Naive thymus-derived CD4-positive, alpha-beta T cell (primary cell): ENCODE data around the gene SPO11. TPM values are rescaled to one million over a fixed set of nuclear protein-coding genes. Genes with fewer than 3 reads are reported as not detected.

Source experiments
- ATAC-seq: fragments of 150-1000 bp; cut with Tn5 transposase; 2 replicates; pipeline ENCODE4 v1.10.0; 2021; ENCODE audit warnings: mild to moderate bottlenecking, moderate library complexity
- CTCF ChIA-PET: fragments of 350-600 bp; sonication (Branson Sonifier 250); formaldehyde crosslinking; loops from one replicate; lab custom pipeline; 2021; ENCODE audit warnings: antibody characterized with exemption; lab: Charles Lee
- POLR2A ChIA-PET: fragments of 350-600 bp; sonication (Branson Sonifier 250); formaldehyde crosslinking; loops from one replicate; lab custom pipeline; 2021; ENCODE audit warnings: antibody characterized with exemption, inconsistent platforms; lab: Charles Lee
- DNase-seq, 9 donors: peaks; one replicate each; pipeline versions ENCODE4 v3.0.0 to v3.0.0-alpha.2; 2020 to 2022; ENCODE audit warnings: mixed read lengths in 1 of 9
- H3K27ac ChIP-seq: one replicate; pipeline ENCODE4 v1.7.0; 2013; ENCODE audit warnings: mild to moderate bottlenecking, low read depth, low read length, moderate library complexity
- H3K27me3 ChIP-seq, 2 donors: one replicate each; pipeline ENCODE4 v1.7.0; 2013; ENCODE audit warnings: low read length in 2 of 2, mild to moderate bottlenecking in 2 of 2, moderate library complexity in 2 of 2; ENCODE audit not compliant: control insufficient read depth in 2 of 2, insufficient read depth in 2 of 2
- H3K36me3 ChIP-seq, 3 experiments: 1 replicate in 2 of 3; 2 replicates in 1 of 3; pipeline ENCODE4 v1.7.0; 2013; ENCODE audit warnings: low read length in 3 of 3, mild to moderate bottlenecking in 3 of 3, moderate library complexity in 1 of 3; ENCODE audit not compliant: insufficient read depth in 3 of 3, control insufficient read depth in 2 of 3
- H3K4me1 ChIP-seq, 2 donors: one replicate each; pipeline ENCODE4 v1.7.0; 2013; ENCODE audit warnings: low read length in 2 of 2, mild to moderate bottlenecking in 2 of 2, moderate library complexity in 1 of 2; ENCODE audit not compliant: control insufficient read depth in 2 of 2, insufficient read depth in 2 of 2
- H3K4me3 ChIP-seq: 2 replicates; pipeline ENCODE4 v1.7.0; 2013; ENCODE audit warnings: mild to moderate bottlenecking, low read length
- H3K9me3 ChIP-seq, 3 experiments: 1 replicate in 2 of 3; 2 replicates in 1 of 3; pipeline ENCODE4 v1.7.0; 2013; ENCODE audit warnings: low read length in 3 of 3; ENCODE audit not compliant: control insufficient read depth in 2 of 3
- H3K27ac Mint-ChIP-seq, 9 donors: one replicate each; pipeline ENCODE4 v1.8.0; 2020 to 2022; ENCODE audit warnings: mixed read lengths in 9 of 9, mild to moderate bottlenecking in 8 of 9, moderate library complexity in 5 of 9, inconsistent platforms in 2 of 9
- H3K27me3 Mint-ChIP-seq, 5 donors: one replicate each; pipeline ENCODE4 v1.8.0; 2021 to 2022; ENCODE audit warnings: mixed read lengths in 5 of 5, mild to moderate bottlenecking in 1 of 5
- H3K36me3 Mint-ChIP-seq, 5 donors: one replicate each; pipeline ENCODE4 v1.8.0; 2020 to 2022; ENCODE audit warnings: mixed read lengths in 5 of 5, mild to moderate bottlenecking in 3 of 5, inconsistent platforms in 1 of 5
- H3K4me1 Mint-ChIP-seq, 7 donors: one replicate each; pipeline ENCODE4 v1.8.0; 2020 to 2022; ENCODE audit warnings: mixed read lengths in 7 of 7, mild to moderate bottlenecking in 3 of 7, inconsistent platforms in 1 of 7
- H3K4me3 Mint-ChIP-seq, 10 donors: one replicate each; pipeline ENCODE4 v1.8.0; 2020 to 2022; ENCODE audit warnings: mild to moderate bottlenecking in 10 of 10, mixed read lengths in 10 of 10, moderate library complexity in 6 of 10, inconsistent platforms in 2 of 10
- H3K9me3 Mint-ChIP-seq, 11 donors: one replicate each; pipeline ENCODE4 v1.8.0; 2020 to 2022; ENCODE audit warnings: mixed read lengths in 11 of 11, mild to moderate bottlenecking in 4 of 11, inconsistent platforms in 1 of 11, moderate library complexity in 1 of 11
- intact Hi-C, 2 donors: fragments of 100-400 bp; cut with micrococcal nuclease; formaldehyde crosslinking; loops; one replicate each; pipeline ENCODE4 v1.15.1; 2023
- polyA plus RNA-seq, 2 donors: library from polyadenylated mRNA; unstranded; fragments of 300-500 nt; fragmentation: Illumina TruSeq; gene quantifications; one replicate each; pipeline ENCODE4 v1.2.3, GENCODE V29; 2021
- total RNA-seq, 6 experiments: library from RNA in 5 of 6; stranded (reverse) in 5 of 6; gene quantifications; 1 replicate in 5 of 6; 2 replicates in 1 of 6; pipeline ENCODE4 v1.2.3 and lab custom pipeline; 2021 to 2026

SPO11 gene, protein sequence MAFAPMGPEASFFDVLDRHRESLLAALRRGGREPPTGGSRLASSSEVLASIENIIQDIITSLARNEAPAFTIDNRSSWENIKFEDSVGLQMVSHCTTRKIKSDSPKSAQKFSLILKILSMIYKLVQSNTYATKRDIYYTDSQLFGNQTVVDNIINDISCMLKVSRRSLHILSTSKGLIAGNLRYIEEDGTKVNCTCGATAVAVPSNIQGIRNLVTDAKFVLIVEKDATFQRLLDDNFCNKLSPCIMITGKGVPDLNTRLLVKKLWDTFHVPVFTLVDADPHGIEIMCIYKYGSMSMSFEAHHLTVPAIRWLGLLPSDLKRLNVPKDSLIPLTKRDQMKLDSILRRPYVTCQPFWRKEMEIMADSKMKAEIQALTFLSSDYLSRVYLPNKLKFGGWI
- total RNA-seq (not detected), polyA plus RNA-seq (not detected), total RNA-seq (lab: John Stamatoyannopoulos, UW) (not detected)

DNA sequence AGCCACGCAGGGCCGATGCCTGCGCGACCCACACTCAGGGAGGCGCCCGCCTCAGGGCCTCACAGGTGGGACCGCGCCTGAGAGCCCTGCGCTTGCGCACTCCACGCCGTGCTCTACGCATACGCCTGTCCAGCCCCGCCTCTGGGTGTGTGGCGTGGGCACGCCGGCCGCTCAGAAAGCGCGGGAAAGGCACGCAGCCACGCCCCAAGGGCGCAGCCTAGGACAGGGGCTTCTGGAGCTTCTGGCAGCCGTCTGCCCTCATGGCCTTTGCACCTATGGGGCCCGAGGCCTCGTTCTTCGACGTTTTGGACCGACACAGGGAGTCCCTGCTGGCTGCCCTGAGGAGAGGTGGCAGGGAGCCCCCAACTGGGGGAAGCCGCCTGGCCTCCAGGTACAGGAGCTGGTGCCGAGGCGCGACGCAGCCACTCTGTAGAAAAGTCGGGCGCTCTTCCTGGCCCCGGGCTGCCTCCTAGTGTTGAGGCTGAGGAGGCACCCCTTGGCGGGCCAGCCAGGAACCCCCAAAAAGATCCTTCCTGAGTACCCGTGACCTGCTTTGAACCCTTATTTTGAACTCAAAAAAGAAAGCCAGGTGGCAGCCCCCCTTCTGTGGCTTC, at the start of gene SPO11:
SPO11 (plus strand) TSS at position 196 of the 614 bp plus-strand sequence; CDS start at position 261, 65 bp downstream.
- Mint-ChIP-seq H3K27me3 (peaks cover 25 to 60% (median 38%) of the 10 kb centered on the region in 5 donors), H3K4me1 (no peaks in the 10 kb centered on the region), H3K36me3 (no peaks in the 10 kb centered on the region), H3K27ac (no peak within 1 kb of the TSS), H3K9me3 (peaks cover 0 to 6% (median 1%) of the 10 kb centered on the region in 11 donors), H3K4me3 (no peak within 1 kb of the TSS)
- Histone ChIP-seq H3K27ac (no peak within 1 kb of the TSS), H3K27me3 (no peaks in the 10 kb centered on the region), H3K4me1 (no peaks in the 10 kb centered on the region), H3K36me3 (no peaks in the 10 kb centered on the region), H3K4me3 (no peak within 1 kb of the TSS), H3K9me3 (peaks cover 0 to 6% (median 0%) of the 10 kb centered on the region in 3 experiments)
- ATAC-seq: no peak
- intact Hi-C loops: no loop called here
- ChIA-PET CTCF (no interaction called here), POLR2A (no interaction called here)
- no peak for DNase-seq

DNA sequence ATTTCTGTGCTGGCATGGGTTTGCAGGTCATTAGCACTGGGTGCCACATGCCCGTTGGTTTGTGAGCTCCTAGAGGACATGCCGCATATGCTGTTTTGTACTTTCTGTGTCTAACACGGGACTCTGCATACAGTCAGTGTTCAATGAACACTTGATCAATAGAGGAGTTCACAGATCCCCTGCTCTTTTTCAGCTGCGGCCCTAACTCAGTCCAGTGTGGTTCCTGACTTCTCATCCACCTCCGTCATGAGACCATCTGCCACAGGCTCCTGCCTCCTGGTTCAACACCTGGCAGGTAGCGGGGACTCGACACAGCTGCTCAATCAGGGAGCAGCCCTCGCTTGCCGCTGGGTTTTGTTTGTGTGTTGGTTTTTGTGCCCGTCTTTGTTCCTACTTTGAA, 49.4 kb upstream of the SPO11 start:
- ChIA-PET CTCF (no interaction called here), POLR2A (no interaction called here)
- Mint-ChIP-seq H3K9me3 (no peaks in the 10 kb centered on the region), H3K27me3 (peaks cover 26 to 47% (median 31%) of the 10 kb centered on the region in 5 donors), H3K27ac (no peak overlapping the region), H3K4me3 (no peak overlapping the region), H3K4me1 (no peaks in the 10 kb centered on the region), H3K36me3 (no peaks in the 10 kb centered on the region)
- ATAC-seq (no peak), DNase-seq (no peak)
- H3K27ac ChIP-seq: no peak overlapping the region
- no peaks in the 10 kb centered on the region for H3K4me1 ChIP-seq
- intact Hi-C loops: no loop called here
- H3K4me3 ChIP-seq: no peak overlapping the region
- H3K36me3 ChIP-seq: no peaks in the 10 kb centered on the region
- no peaks in the 10 kb centered on the region for H3K9me3 ChIP-seq
- H3K27me3 ChIP-seq: no peaks in the 10 kb centered on the region

DNA sequence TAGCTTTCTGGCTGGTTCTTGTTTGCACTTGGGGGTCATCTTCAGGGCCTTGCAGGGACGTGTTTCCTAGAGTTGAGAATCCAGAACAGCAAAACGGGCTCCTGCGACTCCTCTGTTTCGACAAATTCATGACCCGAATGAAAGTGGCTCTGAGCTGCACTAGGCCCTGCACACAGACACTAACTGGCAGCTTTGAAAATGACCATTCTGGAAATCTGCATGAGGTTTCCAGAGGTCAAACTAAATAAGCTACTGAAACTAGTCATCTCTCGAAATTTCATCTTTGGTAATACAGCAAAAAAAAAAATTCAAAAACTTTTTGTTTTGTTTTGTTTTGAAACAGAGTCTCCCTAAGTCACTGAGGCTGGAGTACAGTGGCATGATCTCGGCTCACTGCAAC, 47.7 kb upstream of the SPO11 start:
- ChIA-PET POLR2A (no interaction called here), CTCF (no interaction called here)
- Mint-ChIP-seq H3K9me3 (no peaks in the 10 kb centered on the region), H3K27me3 (peaks cover 26 to 47% (median 36%) of the 10 kb centered on the region in 5 donors), H3K27ac (no peak overlapping the region), H3K36me3 (no peaks in the 10 kb centered on the region), H3K4me3 (no peak overlapping the region), H3K4me1 (peaks cover 0 to 2% (median 0%) of the 10 kb centered on the region in 7 donors)
- H3K4me1 ChIP-seq: no peaks in the 10 kb centered on the region
- H3K36me3 ChIP-seq: no peaks in the 10 kb centered on the region
- DNase-seq (no peak), ATAC-seq (no peak)
- no peak overlapping the region for H3K4me3 ChIP-seq
- no peaks in the 10 kb centered on the region for H3K9me3 ChIP-seq
- intact Hi-C loops: no loop called here
- no peak overlapping the region for H3K27ac ChIP-seq
- H3K27me3 ChIP-seq: no peaks in the 10 kb centered on the region

DNA sequence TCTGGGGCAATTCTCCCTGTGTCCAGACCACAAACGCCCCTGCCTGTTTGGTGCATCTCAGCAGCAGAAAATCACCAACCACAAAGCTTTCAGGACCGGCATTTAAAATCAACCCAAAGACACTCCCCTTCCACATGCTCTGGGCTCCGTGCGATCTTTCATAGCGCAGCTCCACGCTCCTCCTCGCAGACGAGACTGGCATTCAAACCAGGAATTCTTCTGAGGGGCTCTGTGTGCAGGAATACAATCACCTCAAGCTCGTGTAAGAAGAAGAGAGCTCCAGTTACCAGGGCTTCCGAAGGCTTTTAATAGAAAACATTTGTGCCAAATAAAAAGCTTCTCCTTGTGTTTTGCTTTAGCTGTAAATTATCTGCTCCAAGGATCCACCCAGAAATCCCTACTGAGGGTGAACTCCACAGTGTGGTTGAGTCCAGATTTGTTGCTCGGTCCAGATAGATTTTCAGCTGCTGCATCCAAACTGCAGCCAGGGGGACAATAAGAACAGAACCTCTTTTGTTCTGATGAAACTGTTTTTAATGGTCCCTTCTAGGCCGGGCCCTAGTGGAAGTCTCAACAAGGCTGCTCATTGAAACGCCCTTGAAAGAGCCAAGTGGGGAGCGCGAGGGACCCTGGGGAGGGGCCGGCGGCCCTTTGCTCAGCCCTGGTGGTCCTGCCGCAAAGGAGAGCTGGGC, 46.8 kb upstream of the SPO11 start:
- no peak overlapping the region for H3K27ac Mint-ChIP-seq
- H3K27ac ChIP-seq: no peak overlapping the region
- H3K36me3 ChIP-seq: no peaks in the 10 kb centered on the region
- CTCF ChIA-PET: no interaction called here
- no peak overlapping the region for H3K4me3 ChIP-seq
- DNase-seq (no peak), ATAC-seq (no peak)
- no peaks in the 10 kb centered on the region for H3K27me3 ChIP-seq
- peaks cover 0 to 2% (median 0%) of the 10 kb centered on the region in 7 donors for H3K4me1 Mint-ChIP-seq
- no peaks in the 10 kb centered on the region for H3K36me3 Mint-ChIP-seq
- H3K9me3 ChIP-seq: no peaks in the 10 kb centered on the region
- no peaks in the 10 kb centered on the region for H3K4me1 ChIP-seq
- no peak overlapping the region for H3K4me3 Mint-ChIP-seq
- intact Hi-C loops: no loop called here
- H3K27me3 Mint-ChIP-seq: peaks cover 34 to 50% (median 43%) of the 10 kb centered on the region in 5 donors
- POLR2A ChIA-PET: no interaction called here
- no peaks in the 10 kb centered on the region for H3K9me3 Mint-ChIP-seq

DNA sequence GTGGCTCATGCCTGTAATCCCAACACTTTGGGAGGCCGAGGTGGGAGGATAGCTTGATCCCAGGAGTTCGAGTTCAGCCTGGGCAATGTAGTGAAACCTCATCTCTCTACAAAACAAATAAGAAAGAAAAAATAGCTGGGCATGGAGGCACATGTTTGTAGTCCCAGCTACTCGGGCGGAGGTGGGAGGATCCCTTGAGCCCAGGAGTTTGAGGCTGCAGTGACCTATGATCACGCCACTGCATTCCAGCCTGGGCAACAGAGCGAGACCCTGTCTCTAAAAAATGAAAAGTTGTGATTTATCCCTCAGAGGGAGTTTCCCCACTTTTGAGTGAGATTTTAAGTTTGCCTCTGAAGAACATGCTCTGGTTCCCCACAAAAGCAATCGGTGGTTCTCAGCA, 45.7 kb upstream of the SPO11 start:
- Mint-ChIP-seq H3K9me3 (no peaks in the 10 kb centered on the region), H3K27me3 (peaks cover 41 to 61% (median 49%) of the 10 kb centered on the region in 5 donors), H3K27ac (no peak overlapping the region), H3K4me3 (no peak overlapping the region), H3K4me1 (peaks cover 0 to 3% (median 0%) of the 10 kb centered on the region in 7 donors), H3K36me3 (no peaks in the 10 kb centered on the region)
- no peak for DNase-seq
- H3K27me3 ChIP-seq: no peaks in the 10 kb centered on the region
- no peak overlapping the region for H3K27ac ChIP-seq
- H3K4me3 ChIP-seq: no peak overlapping the region
- H3K9me3 ChIP-seq: no peaks in the 10 kb centered on the region
- intact Hi-C loops: no loop called here
- ATAC-seq: no peak
- POLR2A ChIA-PET: no interaction called here
- CTCF ChIA-PET: no interaction called here
- H3K4me1 ChIP-seq: no peaks in the 10 kb centered on the region
- no peaks in the 10 kb centered on the region for H3K36me3 ChIP-seq

DNA sequence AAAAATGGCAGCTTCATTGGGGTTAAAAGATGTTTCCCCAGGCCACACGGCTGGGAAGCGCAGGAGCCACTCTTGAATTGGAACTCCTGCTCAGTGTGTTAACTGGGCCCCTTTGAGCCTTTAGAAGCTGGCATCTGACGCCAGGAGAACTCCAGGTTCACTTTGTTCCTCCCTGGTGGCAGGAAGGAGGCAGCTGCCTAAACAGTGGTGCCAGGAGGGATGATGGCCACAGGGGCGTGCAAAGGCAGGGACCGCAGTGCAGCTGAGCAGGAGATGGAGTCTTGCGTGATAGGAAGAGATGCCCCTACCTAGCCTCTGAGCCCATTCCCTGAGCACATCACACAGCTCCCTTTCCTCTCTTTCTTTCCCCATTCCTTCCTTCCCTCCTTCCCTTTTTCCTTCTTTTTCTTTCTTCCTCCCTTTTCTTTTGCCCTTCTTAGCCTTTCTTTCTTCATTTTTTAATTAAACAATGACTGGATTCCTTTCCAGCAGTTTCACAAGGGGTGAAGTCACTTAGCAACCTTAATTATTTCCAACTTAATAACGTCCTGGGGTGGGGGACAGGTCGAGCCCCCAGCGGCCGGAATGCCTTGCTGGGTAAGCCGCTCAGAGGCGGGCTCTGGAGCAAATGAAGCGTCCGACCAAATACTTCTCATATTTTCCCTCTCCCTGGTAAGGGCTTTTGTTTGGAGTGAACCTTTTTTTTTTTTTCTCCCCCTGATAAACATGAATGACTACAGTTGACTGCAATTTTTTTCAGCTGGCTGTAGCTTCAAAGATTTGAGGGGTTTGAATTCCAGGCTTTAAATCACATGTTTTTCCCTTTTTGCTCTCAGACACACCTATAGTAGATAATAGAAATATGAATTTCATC, 42.4 kb upstream of the SPO11 start:
- H3K4me3 ChIP-seq: no peak overlapping the region
- peaks cover 0 to 3% (median 0%) of the 10 kb centered on the region in 7 donors for H3K4me1 Mint-ChIP-seq
- peaks cover 0 to 2% (median 0%) of the 10 kb centered on the region in 11 donors for H3K9me3 Mint-ChIP-seq
- no peaks in the 10 kb centered on the region for H3K4me1 ChIP-seq
- no peak overlapping the region for H3K27ac ChIP-seq
- peaks cover 48 to 80% (median 58%) of the 10 kb centered on the region in 5 donors for H3K27me3 Mint-ChIP-seq
- no peak overlapping the region for H3K27ac Mint-ChIP-seq
- CTCF ChIA-PET: no interaction called here
- H3K4me3 Mint-ChIP-seq: no peak overlapping the region
- intact Hi-C loops: no loop called here
- H3K36me3 ChIP-seq: no peaks in the 10 kb centered on the region
- POLR2A ChIA-PET: no interaction called here
- H3K9me3 ChIP-seq: no peaks in the 10 kb centered on the region
- no peaks in the 10 kb centered on the region for H3K36me3 Mint-ChIP-seq
- ATAC-seq (no peak), DNase-seq (no peak)
- H3K27me3 ChIP-seq: no peaks in the 10 kb centered on the region
